GM21825 (cell line): ENCODE data around the gene FAAP20.

ENCODE experiments used
- ATAC-seq: cut with Tn5 transposase; IDR thresholded peaks from one replicate; pipeline ENCODE4 v1.9.1; 2021; ENCODE audit warnings: mild to moderate bottlenecking, moderate library complexity; ENCODE audit not compliant: unreplicated experiment

The FAAP20 gene

GRCh38 chr1:2194319-2194897 lies at the start of gene FAAP20:
FAAP20 (minus strand) TSS chr1:2194772; CDS start chr1:2194749, 23 bp downstream.
- peak; percentile 36 for ATAC-seq

GRCh38 chr1:2242814-2243725 lies 48.5 kb upstream of the FAAP20 start:
- no peak for ATAC-seq

- no peak for ATAC-seq
Measured at GRCh38 chr1:2241820-2242219, 47.2 kb upstream of the FAAP20 start.

GRCh38 chr1:2240270-2241156 lies 45.9 kb upstream of the FAAP20 start:
- ATAC-seq, result no peak

GRCh38 chr1:2239384-2239985 lies 44.9 kb upstream of the FAAP20 start:
- no peak for ATAC-seq

GRCh38 chr1:2239013-2239370 lies 44.4 kb upstream of the FAAP20 start:
- no peak for ATAC-seq

- no peak for ATAC-seq
Measured at GRCh38 chr1:2238361-2239012, 43.9 kb upstream of the FAAP20 start.

GRCh38 chr1:2237773-2238172 lies 43.2 kb upstream of the FAAP20 start:
- ATAC-seq, result no peak

- no peak for ATAC-seq
Measured at GRCh38 chr1:2236695-2237677, 42.4 kb upstream of the FAAP20 start.

GRCh38 chr1:2235300-2235998 lies 40.9 kb upstream of the FAAP20 start:
- ATAC-seq, result no peak

- ATAC-seq, result no peak
Measured at GRCh38 chr1:2234762-2235113, 40.2 kb upstream of the FAAP20 start.

GRCh38 chr1:2233997-2234761 lies 39.6 kb upstream of the FAAP20 start:
- peak; percentile 48 for ATAC-seq

GRCh38 chr1:2233468-2233867 lies 38.9 kb upstream of the FAAP20 start:
- no peak for ATAC-seq

- no peak for ATAC-seq
Measured at GRCh38 chr1:2232916-2233438, 38.4 kb upstream of the FAAP20 start.

- ATAC-seq, result no peak
Measured at GRCh38 chr1:2232255-2232915, 37.8 kb upstream of the FAAP20 start.

- no peak for ATAC-seq
Measured at GRCh38 chr1:2231532-2232254, 37.1 kb upstream of the FAAP20 start.
